ENCODE measurements around the gene RIMBP2. TPM values are rescaled to one million over a fixed set of nuclear protein-coding genes. Genes with fewer than 3 reads are reported as not detected.

The RIMBP2 gene
- total RNA-seq, 4 donors from 2014 or later: not detected

GRCh38 chr12:130556486-130557055 is 159.5 kb downstream of the RIMBP2 start:
- no peak for TF ChIP-seq CTCF (IDR thresholded peaks at IDR 0.05; ENCODE audit: low read depth)

- no peak for TF ChIP-seq CTCF (IDR thresholded peaks at IDR 0.05; ENCODE audit: low read depth)
These were observed 160.2 kb downstream of the RIMBP2 start for GRCh38 chr12:130555628-130556485.

GRCh38 chr12:130555221-130555620 is 160.9 kb downstream of the RIMBP2 start:
- no peak for TF ChIP-seq CTCF (IDR thresholded peaks at IDR 0.05; ENCODE audit: low read depth)

GRCh38 chr12:130552483-130552996 is 163.6 kb downstream of the RIMBP2 start:
- no peak for TF ChIP-seq CTCF (IDR thresholded peaks at IDR 0.05; ENCODE audit: low read depth)

- TF ChIP-seq CTCF (IDR thresholded peaks at IDR 0.05; ENCODE audit: low read depth): no peak
These were observed 166.7 kb downstream of the RIMBP2 start for GRCh38 chr12:130549361-130549760.

DNA sequence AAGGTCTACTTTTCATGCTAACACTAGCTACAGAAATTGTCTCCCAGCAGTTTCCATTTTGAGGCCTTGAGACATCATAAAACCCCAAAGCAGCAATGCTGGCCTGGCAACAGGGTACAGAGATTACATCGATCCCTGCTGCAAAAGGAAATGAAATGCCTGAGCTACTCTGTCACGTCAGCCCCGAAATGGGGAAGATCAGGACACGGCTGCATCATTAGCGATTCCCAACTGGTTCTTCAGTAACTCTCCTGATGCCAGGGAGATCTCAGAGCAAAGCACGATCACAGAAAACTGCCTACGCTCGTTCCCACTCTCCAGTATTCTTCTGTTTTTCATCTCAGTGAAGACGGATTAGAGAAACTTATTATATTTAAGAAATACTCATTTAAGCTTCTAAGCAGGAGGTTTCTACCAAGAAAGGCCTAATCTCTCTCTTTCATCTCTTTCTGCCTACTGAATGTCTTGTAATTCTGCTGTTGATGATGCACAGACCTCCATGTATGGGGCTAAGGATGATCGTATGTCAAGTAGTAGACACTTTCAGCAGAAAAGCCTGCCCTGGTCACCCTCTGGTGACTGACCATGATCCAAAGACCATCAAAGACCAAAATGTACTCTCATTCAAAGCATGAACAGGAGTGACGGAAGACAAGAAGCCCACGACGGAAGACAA is 168.5 kb downstream of the RIMBP2 start:
- no peak for TF ChIP-seq CTCF (IDR thresholded peaks at IDR 0.05; ENCODE audit: low read depth)

- no peak for TF ChIP-seq CTCF (IDR thresholded peaks at IDR 0.05; ENCODE audit: low read depth)
These were observed 169.6 kb downstream of the RIMBP2 start for GRCh38 chr12:130546494-130546893.
